Peyer's patch (tissue), 4 donors: ENCODE measurements around the gene C5AR2.

ENCODE experiments used
- CTCF ChIP-seq, 6 experiments: fragments of 450-650 bp in 4 of 6; fragments of 200-600 bp in 2 of 6; sonication (generic) in 1 of 6; IDR thresholded peaks; one replicate each; pipeline ENCODE4 v1.5.1; 2017 to 2019; ENCODE audit warnings: antibody characterized with exemption in 6 of 6, mild to moderate bottlenecking in 3 of 6, moderate library complexity in 1 of 6
- POLR2A ChIP-seq, 2 donors: fragments of 450-650 bp; IDR thresholded peaks; one replicate each; pipeline ENCODE4 v1.5.1; 2017; ENCODE audit warnings: antibody characterized with exemption in 2 of 2, mild to moderate bottlenecking in 2 of 2, moderate library complexity in 2 of 2

GRCh38 chr19:47303966-47304365 is 28.0 kb upstream of the C5AR2 start:
- TF ChIP-seq CTCF (IDR thresholded peaks at IDR 0.05) (no peak), POLR2A (IDR thresholded peaks at IDR 0.05) (no peak)
